Astrocyte of the spinal cord (primary cell): ENCODE results near the gene VRK1.

ENCODE experiments used
- DNase-seq: peaks from one replicate; pipeline ENCODE4 v3.0.0; 2011; ENCODE audit warnings: low read depth, low spot score
- H3K4me3 ChIP-seq: 2 replicates; pipeline ENCODE4 v1.5.1; 2011; ENCODE audit warnings: low read depth, mild to moderate bottlenecking, low read length, moderate library complexity
- CTCF ChIP-seq: IDR thresholded peaks from 2 replicates; pipeline ENCODE4 v1.5.1; 2012; ENCODE audit warnings: low read depth, mild to moderate bottlenecking, low read length, inconsistent platforms
- in situ Hi-C: cut with HindIII; loops from 2 replicates; pipeline ENCODE4 v1.10.0; 2017; ENCODE audit warnings: low sequenced_read_pairs

Gene VRK1

DNA sequence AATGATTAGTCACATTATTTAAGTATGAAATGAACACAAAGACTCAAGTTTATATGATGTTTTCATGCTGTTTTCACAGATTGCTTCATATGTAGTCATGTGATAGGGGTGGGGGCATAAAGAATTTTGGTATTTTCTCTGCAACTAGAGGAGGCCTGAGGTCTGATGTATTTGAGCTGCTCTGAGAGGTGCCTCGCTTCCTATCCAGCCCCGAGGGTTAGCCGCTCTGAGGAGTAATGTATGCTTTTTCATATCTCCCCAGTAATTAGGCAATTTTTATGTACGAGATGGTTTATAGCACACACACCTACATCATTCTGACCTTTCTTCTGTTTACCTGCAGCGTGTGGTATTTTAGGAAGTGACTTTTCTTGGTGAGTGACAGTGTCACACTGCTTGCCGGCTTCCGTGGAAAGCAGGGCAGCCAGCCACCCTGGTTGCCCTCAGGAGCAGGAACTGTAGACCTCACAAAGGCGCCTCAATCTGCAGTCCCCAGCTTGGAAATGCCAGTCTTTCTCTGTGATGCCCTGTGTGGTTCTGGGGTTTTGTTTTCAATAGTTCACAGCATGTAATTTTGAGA lies 106.4 kb downstream of the VRK1 start:
- no peak for DNase-seq
- no peak overlapping the region for H3K4me3 ChIP-seq
- in situ Hi-C loops: no loop called here
- no peak for TF ChIP-seq CTCF

- no peak for TF ChIP-seq CTCF
- DNase-seq: peak; percentile 24
- in situ Hi-C loops: no loop called here
- no peak overlapping the region for H3K4me3 ChIP-seq
These were observed 107.0 kb downstream of the VRK1 start for GRCh38 chr14:96904201-96904600.

GRCh38 chr14:96905065-96905464 lies 107.9 kb downstream of the VRK1 start:
- in situ Hi-C loops: no loop called here
- no peak for TF ChIP-seq CTCF
- H3K4me3 ChIP-seq: no peak overlapping the region
- no peak for DNase-seq

- no peak for TF ChIP-seq CTCF
- H3K4me3 ChIP-seq: no peak overlapping the region
- in situ Hi-C loops: no loop called here
- DNase-seq: no peak
These were observed 108.6 kb downstream of the VRK1 start for GRCh38 chr14:96905825-96906224.

DNA sequence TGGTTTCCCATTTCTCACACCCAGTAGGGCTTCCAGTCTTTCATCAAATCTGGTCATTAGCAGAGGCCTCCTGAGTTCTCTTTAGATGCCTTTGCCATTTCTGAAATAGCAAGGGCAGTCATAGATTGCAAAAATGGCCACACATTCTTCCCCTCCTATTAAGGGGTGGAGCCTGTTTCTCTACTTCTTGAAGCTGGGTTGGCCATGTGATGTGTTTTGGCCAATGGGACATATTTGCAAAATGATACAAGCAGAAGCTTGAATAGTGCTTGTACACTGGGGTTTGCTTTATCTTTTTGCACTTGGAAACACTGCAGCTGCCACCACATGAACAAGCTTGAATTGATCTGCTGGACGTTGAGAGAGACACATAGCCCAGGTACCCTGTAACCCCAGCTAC lies 109.3 kb downstream of the VRK1 start:
- no peak for TF ChIP-seq CTCF
- H3K4me3 ChIP-seq: no peak overlapping the region
- in situ Hi-C loops: no loop called here
- DNase-seq: no peak

DNA sequence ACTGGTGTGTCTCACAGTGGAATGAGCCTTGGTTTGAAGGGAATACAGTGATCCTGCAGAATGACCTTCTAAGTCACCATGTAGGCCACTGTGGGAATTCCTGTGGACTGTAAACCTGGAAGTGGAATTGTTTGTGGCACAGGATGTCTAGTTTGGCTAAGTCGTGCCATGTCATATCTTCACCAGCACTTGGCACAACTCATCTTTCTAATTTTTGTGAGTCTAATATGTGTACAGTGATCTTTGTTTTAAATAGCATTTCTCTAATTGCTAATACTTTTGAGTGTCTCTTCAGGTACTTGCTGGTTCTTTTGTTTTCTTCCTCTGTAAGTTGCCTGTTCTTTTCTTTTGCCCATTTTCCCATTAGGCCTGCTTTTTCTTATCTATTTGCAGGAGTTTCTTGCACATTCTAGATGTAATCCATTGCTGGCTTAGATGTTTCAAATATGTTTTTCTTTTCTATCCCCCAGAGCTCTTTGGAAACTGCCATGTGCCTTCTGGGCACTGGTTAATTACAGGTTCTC lies 112.7 kb downstream of the VRK1 start:
- in situ Hi-C loops: no loop called here
- TF ChIP-seq CTCF: no peak
- no peak overlapping the region for H3K4me3 ChIP-seq
- no peak for DNase-seq
